Chondrocyte (in vitro differentiated cells): ENCODE data around the gene ADGRL3. TPM values are rescaled to one million over a fixed set of nuclear protein-coding genes. Genes with fewer than 3 reads are reported as not detected.
A peak's percentile ranks its signal among the peaks of the same experiment; 100 is the strongest.

Experiments used
- DNase-seq: peaks from one replicate; pipeline ENCODE4 v3.0.0; 2021; ENCODE audit warnings: mixed read lengths, low spot score
- H3K27ac Mint-ChIP-seq: one replicate; pipeline ENCODE4 v1.8.0; 2021; ENCODE audit warnings: mild to moderate bottlenecking, moderate library complexity, mixed read lengths; ENCODE audit not compliant: unreplicated experiment
- H3K27me3 Mint-ChIP-seq: 2 replicates; pipeline ENCODE4 v1.8.0; 2021; ENCODE audit warnings: low read depth, mixed read lengths
- H3K36me3 Mint-ChIP-seq: 2 replicates; pipeline ENCODE4 v1.8.0; 2021; ENCODE audit warnings: low read depth, mixed read lengths
- H3K4me1 Mint-ChIP-seq: 2 replicates; pipeline ENCODE4 v1.8.0; 2021; ENCODE audit warnings: low read depth, mild to moderate bottlenecking, mixed read lengths
- H3K4me3 Mint-ChIP-seq: one replicate; pipeline ENCODE4 v1.8.0; 2021; ENCODE audit warnings: mild to moderate bottlenecking, moderate library complexity, mixed read lengths; ENCODE audit not compliant: unreplicated experiment
- H3K9me3 Mint-ChIP-seq: 2 replicates; pipeline ENCODE4 v1.8.0; 2021; ENCODE audit warnings: low read depth, mixed read lengths
- total RNA-seq: library from RNA; stranded (reverse); gene quantifications from 3 replicates; pipeline ENCODE4 v1.2.1, GENCODE V29; 2021
- TF ChIP-seq, protein P1 (sequence below): fragments of 200-600 bp; sonication (generic); IDR thresholded peaks from 2 replicates; pipeline ENCODE4 v1.5.0; 2021; ENCODE audit warnings: antibody characterized with exemption, mild to moderate bottlenecking, moderate library complexity

The ADGRL3 gene
- total RNA-seq, 1 donor from 2014 or later: 11.6 TPM

DNA sequence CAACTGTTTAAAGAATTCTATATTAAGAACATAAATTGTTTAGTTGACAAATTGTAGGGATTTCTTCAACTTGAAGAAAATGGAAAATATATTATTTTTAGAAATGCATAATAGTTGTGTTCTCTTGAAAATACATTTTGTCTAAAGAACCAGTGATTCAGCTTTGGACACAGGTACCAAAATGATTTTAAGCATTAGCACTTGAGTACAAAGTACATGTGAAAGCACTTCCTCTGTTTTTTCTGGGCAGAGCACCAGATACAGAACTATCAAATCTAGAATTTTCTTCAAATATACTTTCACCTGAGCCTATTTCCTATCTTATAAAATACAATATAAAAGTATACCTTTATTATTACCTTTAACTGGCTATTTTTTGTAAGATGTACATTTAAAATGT is 539.8 kb downstream of the ADGRL3 start:
- Mint-ChIP-seq H3K36me3 (peaks cover 3% of the 10 kb centered on the region), H3K9me3 (peaks cover 1% of the 10 kb centered on the region), H3K27ac (no peak overlapping the region), H3K4me1 (peaks cover 10% of the 10 kb centered on the region), H3K4me3 (no peak overlapping the region), H3K27me3 (no peaks in the 10 kb centered on the region)
- DNase-seq: no peak
- TF ChIP-seq, protein P1, sequence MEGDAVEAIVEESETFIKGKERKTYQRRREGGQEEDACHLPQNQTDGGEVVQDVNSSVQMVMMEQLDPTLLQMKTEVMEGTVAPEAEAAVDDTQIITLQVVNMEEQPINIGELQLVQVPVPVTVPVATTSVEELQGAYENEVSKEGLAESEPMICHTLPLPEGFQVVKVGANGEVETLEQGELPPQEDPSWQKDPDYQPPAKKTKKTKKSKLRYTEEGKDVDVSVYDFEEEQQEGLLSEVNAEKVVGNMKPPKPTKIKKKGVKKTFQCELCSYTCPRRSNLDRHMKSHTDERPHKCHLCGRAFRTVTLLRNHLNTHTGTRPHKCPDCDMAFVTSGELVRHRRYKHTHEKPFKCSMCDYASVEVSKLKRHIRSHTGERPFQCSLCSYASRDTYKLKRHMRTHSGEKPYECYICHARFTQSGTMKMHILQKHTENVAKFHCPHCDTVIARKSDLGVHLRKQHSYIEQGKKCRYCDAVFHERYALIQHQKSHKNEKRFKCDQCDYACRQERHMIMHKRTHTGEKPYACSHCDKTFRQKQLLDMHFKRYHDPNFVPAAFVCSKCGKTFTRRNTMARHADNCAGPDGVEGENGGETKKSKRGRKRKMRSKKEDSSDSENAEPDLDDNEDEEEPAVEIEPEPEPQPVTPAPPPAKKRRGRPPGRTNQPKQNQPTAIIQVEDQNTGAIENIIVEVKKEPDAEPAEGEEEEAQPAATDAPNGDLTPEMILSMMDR: no peak

DNA sequence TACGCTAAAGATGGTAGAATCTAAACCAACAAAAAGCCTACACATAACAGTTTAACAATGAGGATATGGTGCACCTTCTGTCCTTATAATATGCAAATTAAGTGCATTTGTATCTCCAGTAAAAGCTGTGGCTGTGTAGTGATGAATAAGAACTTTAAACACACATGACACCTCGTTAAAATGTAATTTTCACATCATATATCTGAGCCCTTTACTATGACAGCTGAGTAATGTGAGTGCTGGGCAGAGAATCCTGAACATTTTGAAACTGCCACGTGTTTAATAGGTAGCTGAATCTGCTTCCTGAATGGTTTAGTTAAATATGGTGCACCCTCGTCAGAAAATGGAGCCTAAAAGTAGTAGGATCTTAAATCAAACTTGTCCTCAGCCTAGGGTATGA is 540.8 kb downstream of the ADGRL3 start:
- Mint-ChIP-seq H3K27ac (no peak overlapping the region), H3K4me3 (no peak overlapping the region), H3K4me1 (peaks cover 10% of the 10 kb centered on the region), H3K36me3 (peaks cover 3% of the 10 kb centered on the region), H3K9me3 (peaks cover 6% of the 10 kb centered on the region), H3K27me3 (no peaks in the 10 kb centered on the region)
- TF ChIP-seq, protein P1: no peak
- no peak for DNase-seq

DNA sequence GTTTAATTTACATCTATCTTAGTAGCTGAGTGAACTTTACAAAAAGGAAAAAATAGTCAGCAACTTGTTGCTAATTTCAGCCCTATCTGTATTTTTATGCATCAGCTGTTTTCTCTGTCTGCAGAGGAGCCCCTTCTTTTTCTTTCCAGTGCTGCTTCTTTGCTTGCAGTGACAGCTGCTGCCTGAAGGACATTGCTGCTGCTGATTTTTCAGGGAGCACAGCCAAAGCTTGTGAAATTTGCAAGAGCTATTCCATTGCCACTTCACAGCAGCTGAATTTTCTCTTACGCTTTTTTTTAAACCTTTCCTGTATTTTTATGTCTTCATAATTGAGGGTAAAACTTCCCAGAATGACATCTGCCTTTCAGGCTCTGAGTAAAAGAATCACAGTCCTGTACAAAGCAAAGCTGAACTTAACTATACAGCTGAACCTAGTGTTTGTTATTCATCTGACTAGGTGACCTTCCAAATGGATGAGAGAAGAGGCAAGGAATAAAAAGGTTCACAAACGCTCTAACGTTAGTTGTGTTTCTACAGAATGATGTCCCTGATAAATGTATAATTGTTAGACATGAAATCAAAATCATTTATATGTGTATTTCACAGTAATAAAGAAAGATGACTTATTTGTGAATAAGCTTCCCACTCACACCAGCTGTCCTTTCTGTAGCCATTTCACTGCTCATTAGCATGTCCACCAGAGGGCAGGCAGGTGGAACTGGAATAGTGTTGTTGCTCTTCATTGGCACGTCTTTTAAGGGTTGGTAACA is 541.4 kb downstream of the ADGRL3 start:
- peaks cover 3% of the 10 kb centered on the region for H3K36me3 Mint-ChIP-seq
- no peak overlapping the region for H3K27ac Mint-ChIP-seq

DNA sequence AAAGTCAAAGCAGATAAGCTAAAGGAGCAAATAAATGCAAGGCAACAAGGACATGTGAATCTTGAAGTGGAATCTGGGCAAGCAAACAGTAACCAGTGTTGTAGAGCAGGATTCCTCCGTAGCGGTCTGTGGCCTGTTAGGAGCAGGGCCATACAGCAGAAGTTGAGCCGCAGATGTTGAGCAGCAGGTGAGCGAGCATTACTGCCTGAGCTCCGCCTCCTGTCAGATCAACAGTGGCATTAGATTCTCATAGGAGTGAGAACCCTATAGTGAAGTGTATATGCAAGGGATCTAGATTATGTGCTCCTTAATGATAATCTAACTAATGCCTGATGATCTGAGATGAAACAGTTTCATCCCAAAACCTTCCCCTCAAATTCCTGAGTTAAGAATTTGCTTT is 550.7 kb downstream of the ADGRL3 start:
- Mint-ChIP-seq H3K27ac (no peak overlapping the region), H3K36me3 (no peaks in the 10 kb centered on the region), H3K27me3 (no peaks in the 10 kb centered on the region), H3K4me3 (no peak overlapping the region), H3K4me1 (no peaks in the 10 kb centered on the region), H3K9me3 (peaks cover 7% of the 10 kb centered on the region)
- TF ChIP-seq, protein P1: no peak
- DNase-seq: no peak

More for the DNA sequence above, 541.4 kb downstream of the ADGRL3 start:
- no peak for DNase-seq
- TF ChIP-seq, protein P1: peak; percentile 73
- Mint-ChIP-seq H3K27me3 (no peaks in the 10 kb centered on the region), H3K4me3 (no peak overlapping the region), H3K4me1 (peaks cover 10% of the 10 kb centered on the region), H3K9me3 (peaks cover 7% of the 10 kb centered on the region)

DNA sequence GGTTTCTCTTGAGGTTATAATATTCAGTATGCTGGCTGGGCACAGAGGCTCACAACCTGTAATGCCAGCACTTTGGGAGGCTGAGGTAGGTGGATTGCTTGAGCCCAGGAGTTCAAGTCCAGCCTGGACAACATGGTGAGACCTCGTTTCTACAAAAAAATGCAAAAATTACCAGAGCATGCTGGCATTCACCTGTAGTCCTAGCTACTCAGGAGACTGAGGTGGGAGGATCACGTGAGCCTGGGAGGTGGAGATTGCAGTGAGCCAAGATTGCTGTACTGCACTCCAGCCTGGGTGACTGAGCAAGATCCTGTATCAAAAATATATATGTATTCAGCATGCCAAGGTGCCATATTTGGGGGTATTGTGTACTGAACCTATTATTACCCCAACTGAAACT is 552.5 kb downstream of the ADGRL3 start:
- H3K9me3 Mint-ChIP-seq: peaks cover 2% of the 10 kb centered on the region
- H3K4me3 Mint-ChIP-seq: no peak overlapping the region
- H3K4me1 Mint-ChIP-seq: no peaks in the 10 kb centered on the region
- TF ChIP-seq, protein P1: no peak
- no peaks in the 10 kb centered on the region for H3K27me3 Mint-ChIP-seq
- H3K27ac Mint-ChIP-seq: no peak overlapping the region
- DNase-seq: no peak
- no peaks in the 10 kb centered on the region for H3K36me3 Mint-ChIP-seq
